Activated CD8-positive, alpha-beta T cell treated with anti-CD3 and anti-CD28 coated beads, Interleukin-2, amount 10 ng/mL, durations not matched to agents 7 days and 5 days (primary cell): Measurements from ENCODE around the gene TRIM14. TPM values are rescaled to one million over a fixed set of nuclear protein-coding genes. Genes with fewer than 3 reads are reported as not detected.
A peak's percentile ranks its signal among the peaks of the same experiment; 100 is the strongest.
"Not testable (repeated sequence)": the region's sequence is repeated elsewhere in the genome, so short reads cannot be mapped to it uniquely, and the experiment has no call there.

Experiments
- ATAC-seq: fragments of 150-1000 bp; cut with Tn5 transposase; one replicate; pipeline ENCODE4 v1.10.0; 2021; ENCODE audit warnings: moderate library complexity
- CTCF ChIA-PET: fragments of 350-600 bp; sonication (Branson Sonifier 250); formaldehyde crosslinking; loops from one replicate; lab custom pipeline; 2021; ENCODE audit warnings: antibody characterized with exemption; lab: Charles Lee
- POLR2A ChIA-PET: fragments of 350-600 bp; sonication (Branson Sonifier 250); formaldehyde crosslinking; loops from one replicate; lab custom pipeline; 2021; ENCODE audit warnings: antibody characterized with exemption; lab: Charles Lee
- DNase-seq: peaks from one replicate; pipeline ENCODE4 v3.0.0-alpha.2; 2020
- H3K27ac Mint-ChIP-seq: one replicate; pipeline ENCODE4 v1.8.0; 2021; ENCODE audit warnings: mild to moderate bottlenecking, mixed read lengths
- H3K27me3 Mint-ChIP-seq: one replicate; pipeline ENCODE4 v1.8.0; 2021; ENCODE audit warnings: low read depth, mixed read lengths
- H3K36me3 Mint-ChIP-seq: one replicate; pipeline ENCODE4 v1.8.0; 2021; ENCODE audit warnings: low read depth, mixed read lengths
- H3K4me1 Mint-ChIP-seq: one replicate; pipeline ENCODE4 v1.8.0; 2021; ENCODE audit warnings: low read depth, mixed read lengths
- H3K4me3 Mint-ChIP-seq: one replicate; pipeline ENCODE4 v1.8.0; 2021; ENCODE audit warnings: mild to moderate bottlenecking, mixed read lengths
- H3K9me3 Mint-ChIP-seq: one replicate; pipeline ENCODE4 v1.8.0; 2022; ENCODE audit warnings: mixed read lengths; ENCODE audit not compliant: insufficient read depth
- total RNA-seq, 2 experiments: library from RNA; stranded (reverse); gene quantifications; one replicate each; pipeline ENCODE4 v1.2.3, GENCODE V29; 2021

The TRIM14 gene
- total RNA-seq, 2 experiments from 2014 or later, result 85.2 to 90.5 TPM

DNA sequence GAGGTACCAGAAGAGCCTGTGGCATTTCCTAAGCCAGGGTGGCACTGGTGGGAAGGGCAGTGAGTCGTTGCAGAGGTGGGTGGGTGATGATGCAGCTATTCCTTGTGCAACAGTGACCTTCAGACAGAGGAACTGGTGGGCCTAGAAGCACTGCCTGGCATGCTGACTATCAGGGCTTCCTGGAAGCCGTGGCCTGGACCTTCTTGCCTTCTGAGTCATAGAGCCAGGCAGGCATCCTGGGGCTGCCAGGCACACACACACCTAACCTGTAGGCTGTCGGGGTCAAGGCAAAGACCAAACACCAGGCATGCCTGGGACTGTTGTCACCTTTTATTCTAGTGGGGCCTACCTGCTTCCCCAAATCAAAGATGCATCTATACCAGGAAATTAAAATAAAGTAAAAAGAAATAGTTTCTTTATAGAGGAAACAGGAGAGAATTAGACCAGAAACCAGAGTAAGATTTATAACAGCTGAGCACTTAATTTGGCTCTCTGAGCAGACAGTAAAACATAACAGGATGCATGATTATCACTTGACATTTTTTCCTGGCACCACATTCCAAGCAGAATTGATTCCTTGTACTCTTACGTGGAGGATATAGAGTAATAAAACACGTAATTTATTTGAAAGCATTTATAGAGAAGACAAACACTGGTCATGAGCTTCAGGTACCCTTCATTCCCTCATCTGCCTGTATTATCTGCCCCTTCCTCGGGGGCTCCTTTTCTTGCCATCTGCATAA, 37.4 kb downstream of the TRIM14 start:
- Mint-ChIP-seq H3K27me3 (no peaks in the 10 kb centered on the region), H3K9me3 (no peaks in the 10 kb centered on the region), H3K27ac (peak overlapping the region; percentile 59), H3K4me1 (peaks cover 30% of the 10 kb centered on the region), H3K36me3 (peaks cover 79% of the 10 kb centered on the region), H3K4me3 (no peak overlapping the region)
- POLR2A ChIA-PET, result interaction anchor here (1.4 kb wide), 1 partner anchor 16 kb away, joined by 4 read pairs; no protein-coding TSS in a partner anchor
- peak; percentile 38 for DNase-seq
- CTCF ChIA-PET, result interaction anchor here (0.9 kb wide), 1 partner anchor 16 kb away, joined by 3 read pairs; no protein-coding TSS in a partner anchor
- peak; percentile 58 for ATAC-seq

DNA sequence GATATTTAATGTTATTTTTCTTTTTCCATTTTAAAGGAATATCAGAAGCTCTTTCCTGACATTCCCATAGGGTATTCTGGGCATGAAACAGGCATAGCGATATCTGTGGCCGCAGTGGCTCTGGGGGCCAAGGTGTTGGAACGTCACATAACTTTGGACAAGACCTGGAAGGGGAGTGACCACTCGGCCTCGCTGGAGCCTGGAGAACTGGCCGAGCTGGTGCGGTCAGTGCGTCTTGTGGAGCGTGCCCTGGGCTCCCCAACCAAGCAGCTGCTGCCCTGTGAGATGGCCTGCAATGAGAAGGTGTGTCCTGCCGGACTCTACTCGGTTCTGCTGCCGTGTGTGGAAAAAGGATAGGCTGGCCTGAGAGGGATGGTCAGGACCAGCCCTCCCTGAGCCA, 38.2 kb downstream of the TRIM14 start:
- H3K4me3 Mint-ChIP-seq, result no peak overlapping the region
- peaks cover 74% of the 10 kb centered on the region for H3K36me3 Mint-ChIP-seq
- H3K27ac Mint-ChIP-seq, result peak overlapping the region; percentile 59

DNA sequence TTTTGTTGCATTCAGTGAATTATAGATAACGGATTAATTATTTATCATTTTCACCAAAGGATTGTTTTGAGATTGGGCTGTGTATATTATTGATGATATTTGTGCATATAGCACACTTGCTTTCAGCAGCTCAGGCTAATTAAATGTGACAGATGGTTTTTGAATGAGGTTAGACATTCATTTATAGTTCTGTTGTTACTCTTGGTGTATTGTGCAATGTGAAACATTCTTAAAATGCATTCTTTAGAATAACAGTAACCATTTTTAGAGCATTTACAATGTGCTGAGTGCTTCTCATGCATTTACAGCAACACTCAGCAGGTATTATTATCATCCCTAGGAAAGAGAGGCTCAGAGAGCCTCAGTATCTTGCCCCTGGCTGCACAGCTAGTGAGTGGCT, 38.7 kb downstream of the TRIM14 start:
- Mint-ChIP-seq H3K27me3 (no peaks in the 10 kb centered on the region), H3K4me3 (no peak overlapping the region), H3K27ac (no peak overlapping the region), H3K36me3 (peaks cover 70% of the 10 kb centered on the region), H3K4me1 (peaks cover 43% of the 10 kb centered on the region), H3K9me3 (no peaks in the 10 kb centered on the region)
- ATAC-seq (no peak), DNase-seq (no peak)
- POLR2A ChIA-PET, result interaction anchor here (1.1 kb wide), 1 partner anchor 176 kb away, joined by 4 read pairs; no protein-coding TSS in a partner anchor
- CTCF ChIA-PET, result interaction anchor here (0.6 to 2.2 kb wide), 6 partner anchors 9 to 125 kb away, joined by 3 to 11 read pairs (median 5); partner anchors contain the start of gene TRIM14

More for the DNA sequence above, 38.2 kb downstream of the TRIM14 start:
- Mint-ChIP-seq H3K9me3 (no peaks in the 10 kb centered on the region), H3K4me1 (peaks cover 39% of the 10 kb centered on the region), H3K27me3 (no peaks in the 10 kb centered on the region)
- ATAC-seq, result no peak
- ChIA-PET POLR2A (interaction anchor here (1.1 kb wide), 1 partner anchor 176 kb away, joined by 4 read pairs; no protein-coding TSS in a partner anchor), CTCF (interaction anchor here (0.6 to 2.2 kb wide), 4 partner anchors 9 to 125 kb away, joined by 3 to 11 read pairs (median 5); partner anchors contain the start of gene TRIM14)
- no peak for DNase-seq

DNA sequence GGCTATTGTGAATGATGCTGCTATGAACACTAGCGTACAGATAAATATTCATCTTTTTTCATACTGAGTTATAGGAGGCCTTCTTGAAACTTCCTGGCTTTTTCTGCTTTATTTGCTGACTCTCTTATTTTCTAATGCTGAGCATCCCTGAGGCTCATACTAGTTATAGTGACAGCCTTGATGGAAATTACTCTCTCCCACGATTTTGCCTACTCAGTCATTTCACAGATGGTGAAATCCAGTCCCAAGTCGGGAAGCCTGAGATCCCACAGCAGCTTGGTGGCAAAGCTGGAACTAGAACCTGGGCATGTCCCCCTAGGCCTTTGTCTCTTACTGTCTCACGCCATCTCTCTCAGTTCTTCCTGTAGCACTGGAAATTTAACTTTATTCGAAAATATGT, 40.1 kb downstream of the TRIM14 start:
- Mint-ChIP-seq H3K4me3 (no peak overlapping the region), H3K4me1 (peaks cover 57% of the 10 kb centered on the region), H3K36me3 (peaks cover 57% of the 10 kb centered on the region), H3K27ac (peak overlapping the region; percentile 45), H3K27me3 (no peaks in the 10 kb centered on the region), H3K9me3 (no peaks in the 10 kb centered on the region)
- ATAC-seq, result no peak
- ChIA-PET CTCF (interaction anchor here (1.5 to 2.2 kb wide), 3 partner anchors 13 to 126 kb away, joined by 5 to 11 read pairs (median 5); partner anchors contain the start of gene TRIM14), POLR2A (no interaction called here)
- no peak for DNase-seq

DNA sequence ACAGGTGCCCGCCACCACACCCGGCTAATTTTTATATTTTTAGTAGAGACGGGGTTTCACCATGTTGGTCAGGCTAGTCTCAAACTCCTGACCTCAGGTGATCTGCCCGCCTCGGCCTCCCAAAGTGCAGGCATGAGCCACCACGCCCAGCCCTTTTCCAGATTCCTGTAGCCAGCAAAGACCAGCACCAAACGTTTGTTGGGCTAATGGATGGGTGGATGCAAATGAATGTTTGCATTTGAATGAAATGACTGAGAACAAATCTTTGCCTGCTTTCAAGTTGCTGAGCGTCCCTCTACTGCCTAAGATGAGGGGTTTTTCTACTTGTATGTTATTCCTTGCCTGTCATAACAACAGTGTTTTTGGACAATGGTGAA, 42.5 kb downstream of the TRIM14 start:
- POLR2A ChIA-PET, result interaction anchor here (1.1 kb wide), 1 partner anchor 21 kb away, joined by 3 read pairs; no protein-coding TSS in a partner anchor
- ATAC-seq, H3K9me3 Mint-ChIP-seq, DNase-seq, H3K4me3 Mint-ChIP-seq, H3K27me3 Mint-ChIP-seq: not testable (repeated sequence)
- Mint-ChIP-seq H3K36me3 (peaks cover 35% of the 10 kb centered on the region), H3K27ac (peak overlapping the region; percentile 77), H3K4me1 (peaks cover 40% of the 10 kb centered on the region)
- CTCF ChIA-PET, result interaction anchor here (1.4 to 1.7 kb wide), 3 partner anchors 8 to 153 kb away, joined by 3 to 6 read pairs (median 5); no protein-coding TSS in a partner anchor

DNA sequence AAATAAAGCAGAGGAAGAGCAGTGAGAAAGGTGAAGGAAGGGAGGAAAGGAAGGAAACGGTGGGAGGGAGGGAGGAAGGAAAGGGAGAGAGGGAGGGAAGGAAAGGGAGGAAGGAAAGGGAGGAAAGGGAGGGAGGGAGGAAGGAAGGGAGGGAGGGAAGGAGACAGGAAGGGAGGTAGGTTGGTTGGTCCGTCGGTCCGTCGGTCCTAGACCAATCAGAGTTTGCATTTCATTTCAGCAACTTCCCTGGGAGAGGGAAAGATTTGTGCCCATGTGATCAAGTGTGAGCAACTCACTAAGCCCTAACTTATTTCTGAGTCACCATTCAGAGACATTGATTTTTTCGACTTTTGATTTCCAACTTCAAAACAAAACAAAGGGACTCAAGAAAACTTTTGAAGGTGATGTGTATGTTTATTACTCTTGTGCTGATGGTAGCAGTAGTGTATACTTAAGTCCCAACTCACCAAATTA, 43.7 kb downstream of the TRIM14 start:
- CTCF ChIA-PET, result interaction anchor here (1.2 to 3.2 kb wide), 8 partner anchors 15 to 181 kb away, joined by 3 to 27 read pairs (median 11); partner anchors contain the start of gene TBC1D2
- POLR2A ChIA-PET, result interaction anchor here (1.6 kb wide), 1 partner anchor 180 kb away, joined by 7 read pairs; the partner anchor contains the start of gene TBC1D2

DNA sequence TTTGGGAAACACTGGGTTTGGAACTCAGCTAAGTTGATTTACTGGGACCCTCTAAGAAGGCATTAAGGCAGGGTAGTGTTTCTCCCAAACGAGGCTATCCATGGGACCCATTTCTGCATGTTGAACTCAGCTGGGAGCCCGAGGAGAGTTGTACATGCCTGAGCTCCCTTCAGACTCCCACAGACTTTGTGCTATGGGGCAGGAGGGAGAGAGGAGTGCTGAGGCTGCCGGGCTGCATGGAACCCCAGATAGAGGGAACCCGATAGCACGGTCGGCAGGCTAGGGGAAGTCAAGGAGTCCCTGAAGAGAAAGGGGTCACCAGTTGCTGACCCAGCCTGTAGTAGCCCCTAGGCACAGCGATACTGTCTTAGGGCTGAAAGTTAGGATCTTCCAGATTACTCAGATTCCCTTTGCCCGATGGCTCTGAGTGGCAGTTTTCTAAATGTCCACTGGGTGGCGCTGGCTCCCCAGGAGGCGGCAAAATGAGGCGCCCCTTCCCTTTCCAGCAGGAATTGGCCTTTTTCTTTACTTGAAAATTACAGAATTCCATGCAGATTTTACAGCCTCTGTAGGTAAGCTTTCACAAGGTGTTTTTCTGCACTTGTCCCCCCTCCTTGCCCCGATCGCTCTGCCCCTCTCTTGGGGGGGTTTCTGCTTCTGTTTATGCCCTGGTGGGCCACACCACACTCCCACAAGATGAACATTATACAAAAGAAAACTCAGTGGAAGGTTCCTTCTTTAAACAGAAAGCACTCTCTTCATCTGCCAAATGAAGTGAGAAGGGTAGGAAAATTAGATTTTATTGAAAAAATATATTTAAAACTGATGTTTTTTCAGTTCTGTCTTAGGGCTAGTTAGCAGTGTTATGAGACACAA, 44.7 kb downstream of the TRIM14 start:
- Mint-ChIP-seq H3K27me3 (no peaks in the 10 kb centered on the region), H3K4me3 (no peak overlapping the region), H3K27ac (peak overlapping the region; percentile 77), H3K4me1 (peaks cover 37% of the 10 kb centered on the region), H3K9me3 (no peaks in the 10 kb centered on the region), H3K36me3 (peaks cover 24% of the 10 kb centered on the region)
- ChIA-PET POLR2A (interaction anchor here (0.6 to 1.6 kb wide), 2 partner anchors 42 to 181 kb away, joined by 3 to 7 read pairs; partner anchors contain the start of gene TBC1D2), CTCF (interaction anchor here (0.6 to 3.2 kb wide), 31 partner anchors 9 to 311 kb away, joined by 3 to 27 read pairs (median 4); partner anchors contain the start of genes TBC1D2 and TRIM14)
- DNase-seq (peak; percentile 73), ATAC-seq (peak; percentile 28)

More for the DNA sequence above, 43.7 kb downstream of the TRIM14 start:
- Mint-ChIP-seq H3K27ac (peak overlapping the region; percentile 77), H3K36me3 (peaks cover 31% of the 10 kb centered on the region), H3K27me3 (no peaks in the 10 kb centered on the region), H3K9me3 (no peaks in the 10 kb centered on the region), H3K4me1 (peaks cover 34% of the 10 kb centered on the region), H3K4me3 (peak overlapping the region; percentile 6)
- peak; percentile 43 for ATAC-seq
- DNase-seq, result no peak

DNA sequence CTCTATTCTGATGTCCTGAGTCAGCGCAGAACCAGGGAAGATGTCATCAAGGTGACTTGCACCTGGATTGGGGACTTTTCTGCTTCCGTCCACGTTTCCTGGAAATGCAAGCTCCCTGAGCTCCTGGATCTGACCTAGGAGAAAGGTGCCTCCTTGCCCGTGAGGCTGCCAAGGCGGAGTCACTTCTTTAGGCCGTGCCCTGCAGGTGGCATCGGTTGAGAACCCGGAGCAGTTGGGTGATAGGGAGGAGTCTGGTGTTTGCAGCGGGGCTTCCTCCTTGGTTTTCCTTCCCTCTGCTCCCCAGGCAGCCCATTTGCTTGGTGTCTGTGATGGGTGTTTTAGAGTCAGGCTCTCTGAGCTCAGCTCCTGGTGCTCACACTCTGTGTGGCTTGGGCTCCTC, 47.3 kb downstream of the TRIM14 start:
- CTCF ChIA-PET, result interaction anchor here (0.9 to 1.2 kb wide), 2 partner anchors 29 to 185 kb away, joined by 3 read pairs; no protein-coding TSS in a partner anchor
- Mint-ChIP-seq H3K27ac (no peak overlapping the region), H3K9me3 (no peaks in the 10 kb centered on the region), H3K27me3 (no peaks in the 10 kb centered on the region), H3K4me3 (no peak overlapping the region), H3K4me1 (peaks cover 39% of the 10 kb centered on the region), H3K36me3 (peaks cover 15% of the 10 kb centered on the region)
- POLR2A ChIA-PET, result interaction anchor here (0.9 kb wide), 1 partner anchor 37 kb away, joined by 3 read pairs; no protein-coding TSS in a partner anchor
- no peak for DNase-seq
- no peak for ATAC-seq

DNA sequence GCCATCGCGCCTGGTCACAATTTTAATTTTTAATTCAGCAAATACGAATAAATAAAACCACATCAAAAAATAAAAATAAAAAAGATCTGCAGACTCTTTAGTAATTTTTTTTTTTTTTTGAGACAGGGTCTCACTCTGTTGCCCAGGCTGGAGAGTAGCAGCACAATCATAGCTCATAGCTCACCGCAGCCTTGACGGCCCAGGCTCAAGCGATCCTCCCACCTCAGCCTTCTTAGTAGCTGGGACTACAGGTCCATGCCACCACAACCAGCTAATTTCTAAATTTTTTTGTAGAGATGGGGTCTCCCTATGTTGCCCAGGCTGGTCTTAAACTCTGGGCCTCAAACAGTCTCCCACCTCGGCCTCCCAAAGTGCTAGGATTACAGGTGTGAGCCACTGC, 48.3 kb downstream of the TRIM14 start:
- peaks cover 21% of the 10 kb centered on the region for H3K36me3 Mint-ChIP-seq
- H3K27ac Mint-ChIP-seq, result no peak overlapping the region
- POLR2A ChIA-PET, result no interaction called here
- H3K27me3 Mint-ChIP-seq, result no peaks in the 10 kb centered on the region
- no peak for DNase-seq
- H3K4me1 Mint-ChIP-seq, result peaks cover 29% of the 10 kb centered on the region
- CTCF ChIA-PET, result interaction anchor here (1.1 kb wide), 1 partner anchor 31 kb away, joined by 3 read pairs; no protein-coding TSS in a partner anchor
- no peak for ATAC-seq
- no peaks in the 10 kb centered on the region for H3K9me3 Mint-ChIP-seq
- no peak overlapping the region for H3K4me3 Mint-ChIP-seq

DNA sequence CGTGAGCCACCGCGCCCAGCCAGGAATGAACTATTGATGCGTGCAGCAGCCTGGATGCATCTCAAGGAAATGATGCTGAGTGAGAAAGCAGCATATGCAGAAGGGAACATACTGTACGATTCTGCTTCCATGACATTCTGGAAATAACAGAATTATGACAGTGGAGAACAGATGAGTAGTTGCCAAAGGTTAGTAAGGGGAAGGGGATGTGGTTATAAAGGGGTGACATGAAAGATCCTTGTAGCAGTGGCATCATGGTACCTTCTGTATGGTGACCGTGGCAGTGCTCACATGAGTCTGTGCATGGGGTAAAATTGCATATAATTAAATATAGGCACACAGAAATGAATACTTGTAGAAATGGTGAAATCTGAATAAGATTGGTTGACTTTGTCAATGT, 49.5 kb downstream of the TRIM14 start:
- no peak overlapping the region for H3K4me3 Mint-ChIP-seq
- peaks cover 18% of the 10 kb centered on the region for H3K4me1 Mint-ChIP-seq
- CTCF ChIA-PET, result interaction anchor here (1.1 kb wide), 1 partner anchor 32 kb away, joined by 3 read pairs; no protein-coding TSS in a partner anchor
- H3K9me3 Mint-ChIP-seq, result no peaks in the 10 kb centered on the region
- ATAC-seq, result no peak
- DNase-seq, result no peak
- peaks cover 29% of the 10 kb centered on the region for H3K36me3 Mint-ChIP-seq
- POLR2A ChIA-PET, result no interaction called here
- H3K27ac Mint-ChIP-seq, result no peak overlapping the region
- no peaks in the 10 kb centered on the region for H3K27me3 Mint-ChIP-seq
